ENCODE data around the gene DARS1. TPM values are rescaled to one million over a fixed set of nuclear protein-coding genes. Genes with fewer than 3 reads are reported as not detected.

Gene DARS1
- total RNA-seq: 29.7 and 51.3 TPM in 2 replicates

DNA sequence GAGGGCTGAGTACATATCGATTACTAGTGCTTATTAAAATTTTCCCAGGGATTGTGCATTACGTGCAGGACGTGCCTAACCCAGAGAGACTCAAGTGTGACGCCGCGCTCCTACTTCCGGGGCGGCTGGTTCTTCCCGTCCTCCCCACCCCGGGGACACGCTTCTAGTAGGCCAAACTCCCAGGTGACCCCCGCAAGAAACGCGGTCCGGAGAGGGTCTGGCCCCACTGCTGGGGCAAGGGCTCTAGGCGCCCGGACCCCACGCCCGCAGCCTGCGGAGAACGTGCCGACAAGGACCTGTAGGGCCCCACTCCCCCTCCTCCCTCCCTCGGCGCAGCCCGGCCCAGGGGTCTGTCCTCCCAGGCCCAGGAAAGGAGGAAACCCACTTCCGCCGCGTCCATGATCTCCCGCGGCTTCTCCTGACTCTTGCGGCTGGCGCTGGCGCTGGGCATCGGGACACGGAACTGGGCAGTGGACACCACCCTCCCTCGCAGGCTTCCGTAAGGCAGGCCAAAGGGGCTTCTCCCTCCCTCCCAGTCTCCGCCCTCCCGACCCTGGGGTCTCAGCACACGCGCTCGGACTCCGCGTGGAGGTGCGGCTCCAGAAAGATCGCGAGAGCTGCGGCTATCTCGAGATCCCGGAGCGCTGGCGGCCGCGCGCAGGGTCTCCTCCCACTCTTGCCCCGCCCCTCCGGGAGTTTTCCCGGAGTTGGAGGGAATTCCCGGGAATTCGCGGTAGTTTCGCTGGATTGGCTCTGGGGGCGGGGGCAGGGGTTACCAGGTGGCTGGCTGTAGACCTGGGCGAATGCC, at the start of gene DARS1:
Gene DARS1 (minus strand): TSS at position 609 of the 808 bp plus-strand sequence. CDS start 158 bp downstream, at position 451.
- peak; percentile 87 to 90 for DNase-seq (ENCODE audit: low read depth in 2 of 2)

DNA sequence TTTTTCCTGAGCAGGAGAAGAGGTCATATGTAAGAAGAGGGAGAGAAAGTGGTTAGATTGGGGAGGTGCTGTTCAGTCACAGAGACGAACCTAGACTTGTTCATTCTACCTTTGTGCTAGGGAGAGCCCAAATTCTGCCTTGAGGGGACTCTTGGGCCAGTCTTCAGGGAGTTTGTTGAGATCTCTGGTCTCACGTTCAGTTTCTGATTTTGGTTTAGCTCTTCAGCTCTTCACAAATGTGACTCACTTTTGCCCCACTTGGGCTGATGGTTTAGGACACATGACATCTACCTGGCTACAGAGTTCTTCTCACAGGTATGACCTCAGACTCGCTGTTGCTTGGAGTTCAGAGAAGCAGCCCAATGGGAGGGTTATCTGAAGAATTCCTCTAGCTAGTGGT, 49.2 kb upstream of the DARS1 start:
- DNase-seq (ENCODE audit: low read depth in 2 of 2): no peak

DNA sequence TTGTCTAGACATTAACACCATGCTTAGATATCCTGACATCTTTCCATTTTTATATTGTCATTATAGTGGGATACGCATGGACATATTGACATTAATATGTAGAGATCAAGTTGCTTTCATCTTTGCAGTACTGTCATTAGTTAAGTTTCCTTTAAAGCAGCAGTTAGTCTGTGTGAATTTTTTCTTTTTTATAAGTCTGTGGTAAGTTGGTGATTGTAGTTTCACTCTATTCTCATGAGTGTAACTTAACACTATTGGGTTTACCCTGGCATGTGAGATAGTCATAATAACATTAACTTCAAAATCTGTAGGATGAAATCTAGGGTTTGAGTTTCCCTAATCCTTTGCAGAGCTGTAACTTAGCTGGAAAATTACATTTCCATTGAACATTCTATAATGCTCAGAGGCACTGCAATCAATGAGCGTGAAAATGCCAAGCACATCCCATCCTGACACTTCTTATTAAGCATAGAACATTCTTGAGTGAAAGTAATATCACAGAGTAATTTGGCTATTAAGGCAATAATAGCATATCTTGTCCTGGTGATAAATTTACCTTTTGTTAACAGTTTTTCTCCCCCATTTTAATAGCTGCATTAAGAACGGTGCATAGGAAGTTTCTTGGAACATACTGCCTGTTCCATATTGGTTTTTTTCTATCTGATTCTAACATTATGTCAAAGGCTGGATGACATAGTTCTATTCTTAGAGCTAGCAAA, 47.5 kb upstream of the DARS1 start:
- DNase-seq (ENCODE audit: low read depth in 2 of 2): no peak

DNA sequence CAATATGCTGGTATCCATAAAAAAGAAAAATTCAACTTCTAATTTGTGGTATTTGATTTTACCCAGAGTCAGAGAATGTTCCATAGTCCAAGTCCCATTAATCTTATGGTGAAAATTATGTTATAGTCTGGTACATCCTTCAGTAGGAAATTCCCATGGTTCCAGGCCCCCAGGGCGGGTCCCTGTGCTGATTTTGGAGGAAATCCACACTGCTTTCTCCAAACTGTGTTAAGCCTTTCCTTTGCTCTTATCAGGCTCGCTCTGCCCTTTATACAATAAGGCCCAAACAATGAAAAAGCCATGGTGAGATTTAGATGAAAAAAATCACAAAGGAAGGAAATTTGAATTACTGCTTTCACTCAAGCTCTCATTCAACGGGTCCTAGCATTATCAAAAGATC, 46.8 kb upstream of the DARS1 start:
- no peak for DNase-seq (ENCODE audit: low read depth in 2 of 2)

DNA sequence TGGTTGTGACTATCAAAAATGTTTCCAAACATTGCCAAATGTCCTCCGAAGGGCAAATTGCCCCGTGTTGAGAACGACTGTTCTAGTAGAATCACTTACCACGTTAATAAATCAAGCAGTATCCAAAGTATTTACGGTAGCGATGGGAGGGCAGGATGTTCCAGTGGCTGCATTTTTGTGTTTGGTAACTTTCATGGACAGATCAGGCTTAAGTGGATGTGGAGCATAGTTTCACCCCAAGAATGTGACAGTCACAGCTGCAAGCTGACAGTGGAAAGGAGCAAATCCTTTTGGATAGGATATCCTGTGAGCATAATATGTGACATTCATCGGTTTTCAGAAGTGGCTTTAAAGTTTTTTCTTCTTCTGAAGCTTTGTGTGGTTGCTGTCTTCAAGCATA, 46.3 kb upstream of the DARS1 start:
- DNase-seq (ENCODE audit: low read depth in 2 of 2): no peak

DNA sequence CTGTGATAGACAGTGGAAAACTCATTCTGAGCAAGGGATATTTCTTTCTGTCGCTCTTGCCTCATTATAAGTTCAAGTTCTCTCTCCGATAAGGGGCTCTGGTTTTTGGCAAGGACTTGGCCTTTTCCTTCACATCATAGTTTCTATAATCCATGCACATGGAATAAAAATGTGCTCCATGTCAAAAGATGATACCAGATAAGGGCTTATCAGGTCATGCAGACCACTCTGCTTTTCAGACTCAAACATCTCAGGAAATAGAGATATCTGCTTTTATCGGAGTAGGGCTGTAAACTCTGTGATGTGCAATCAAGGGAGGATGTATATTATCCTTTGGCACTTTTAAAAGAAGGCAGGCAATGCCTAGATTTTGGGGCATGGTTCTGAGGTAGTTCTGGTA, 45.0 kb upstream of the DARS1 start:
- DNase-seq (ENCODE audit: low read depth in 2 of 2): no peak

DNA sequence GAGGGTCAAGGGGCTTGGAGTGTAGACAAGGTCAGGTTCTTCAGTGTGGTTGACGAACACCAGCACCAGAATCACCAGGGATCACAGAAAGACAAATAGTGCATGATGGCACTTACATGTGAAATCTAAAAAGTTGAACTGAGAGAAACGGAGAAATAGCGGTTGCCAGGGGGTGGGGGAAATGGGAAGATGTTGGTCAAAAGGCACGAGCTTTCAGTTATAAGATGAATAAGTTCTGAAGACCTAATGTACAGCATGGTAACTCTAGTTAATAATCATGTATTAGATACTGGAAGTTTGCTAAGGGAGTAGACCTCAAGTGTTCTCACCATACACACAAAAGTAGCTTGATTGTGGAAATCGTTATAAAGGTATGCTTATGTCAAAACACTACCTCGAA, 43.7 kb upstream of the DARS1 start:
- no peak for DNase-seq (ENCODE audit: low read depth in 2 of 2)

DNA sequence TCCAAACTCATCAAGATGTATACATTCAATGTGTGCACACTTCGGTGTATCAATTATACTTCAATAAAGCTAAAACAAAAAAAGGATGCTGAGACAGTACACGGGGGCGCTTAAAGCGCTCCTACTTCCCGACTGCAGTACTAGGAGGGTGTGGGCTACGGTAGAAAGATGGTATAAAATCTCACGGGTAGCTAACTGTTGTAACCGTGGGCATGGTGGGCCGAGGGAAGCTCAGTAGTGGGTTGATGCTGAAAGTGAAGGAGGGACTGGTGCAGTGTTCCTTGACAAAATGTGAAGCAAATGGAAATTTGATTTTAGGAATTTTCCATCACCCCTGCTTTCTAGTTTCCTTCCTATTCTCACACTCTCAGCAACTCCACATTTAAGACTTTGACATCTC, 42.6 kb upstream of the DARS1 start:
- DNase-seq (ENCODE audit: low read depth in 2 of 2): no peak

DNA sequence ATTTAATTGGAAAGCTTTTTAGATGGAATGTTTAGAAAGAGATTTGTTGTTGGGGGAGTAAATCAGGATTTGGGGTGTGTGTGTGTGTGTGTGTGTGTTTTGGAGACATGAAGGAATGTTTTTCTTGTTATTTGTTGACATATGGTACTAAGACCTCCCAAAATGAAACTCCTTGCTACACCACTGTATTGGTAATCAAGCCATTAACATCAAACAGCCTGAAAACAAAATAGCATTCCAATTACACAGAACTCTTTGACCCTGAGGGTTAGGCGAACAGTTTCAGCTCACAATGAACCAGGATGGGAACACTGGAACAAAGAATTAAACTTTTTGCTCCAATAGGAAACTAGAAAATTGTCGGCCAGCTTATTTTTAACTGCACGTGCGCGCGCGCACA, 41.7 kb upstream of the DARS1 start:
- no peak for DNase-seq (ENCODE audit: low read depth in 2 of 2)

DNA sequence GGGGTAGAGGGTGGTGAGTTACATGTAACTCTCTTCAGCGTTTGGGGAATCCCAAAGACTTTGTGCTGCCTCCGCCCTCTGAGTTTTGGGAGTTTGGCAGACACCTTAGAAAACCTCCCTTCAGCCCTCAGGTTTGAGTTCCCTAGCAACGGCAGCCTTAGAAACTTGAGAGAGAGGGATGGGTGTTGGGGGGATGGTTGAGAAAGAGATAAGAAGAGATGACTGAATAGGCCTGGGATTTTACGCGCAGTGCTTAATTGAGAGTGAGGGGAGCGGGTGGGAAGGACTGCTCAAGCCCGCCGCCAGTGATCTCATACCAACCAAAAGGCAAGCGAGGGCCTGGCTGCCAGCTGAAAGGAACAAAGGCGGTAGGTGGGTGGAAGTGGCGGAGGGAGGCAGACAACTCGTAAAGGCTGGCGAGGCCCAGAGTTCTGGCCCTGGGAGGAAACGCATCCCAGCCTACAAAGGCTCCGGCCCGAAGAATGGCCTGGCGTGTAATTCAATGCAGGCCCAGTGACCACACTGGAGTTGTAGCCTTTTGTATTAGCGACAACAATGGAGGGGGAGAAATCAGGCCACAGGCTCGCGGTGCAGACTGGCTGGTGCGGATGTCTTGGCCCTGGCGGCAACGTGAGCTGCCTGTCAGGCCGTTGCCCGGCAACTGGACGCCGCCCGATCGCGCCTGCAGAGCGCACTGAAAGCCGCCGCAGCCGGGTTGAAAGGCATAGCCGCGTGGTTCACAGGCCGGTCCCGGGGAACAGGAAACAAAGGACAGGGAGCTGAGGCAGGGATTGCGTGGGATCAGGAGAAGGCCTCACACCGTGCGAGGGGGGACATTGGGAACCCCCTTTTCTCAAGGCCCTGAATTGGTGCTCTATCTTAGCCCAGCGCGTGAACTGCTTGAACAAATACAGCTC, 39.9 kb upstream of the DARS1 start:
- peak in 1 of 2 donors; percentile 63 for DNase-seq (ENCODE audit: low read depth in 2 of 2)

DNA sequence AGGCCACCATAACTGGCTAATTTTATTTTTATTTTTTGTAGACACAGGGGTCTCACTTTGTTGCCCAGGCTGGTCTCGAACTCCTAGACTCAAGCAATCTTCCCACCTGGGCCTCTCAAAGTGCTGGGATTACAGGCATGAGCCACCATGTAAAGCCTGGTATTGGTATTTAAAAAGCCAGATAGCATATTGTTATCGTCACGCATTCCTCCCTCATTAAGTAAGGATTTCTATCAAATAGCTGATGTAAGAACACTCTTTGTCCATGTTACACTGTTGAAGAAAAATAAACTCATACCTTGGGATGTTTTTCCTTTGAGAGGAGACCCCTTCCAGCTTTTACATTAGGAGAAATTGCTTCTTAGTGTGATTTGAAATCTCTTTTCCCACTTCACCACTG, 39.2 kb upstream of the DARS1 start:
- no peak for DNase-seq (ENCODE audit: low read depth in 2 of 2)

DNA sequence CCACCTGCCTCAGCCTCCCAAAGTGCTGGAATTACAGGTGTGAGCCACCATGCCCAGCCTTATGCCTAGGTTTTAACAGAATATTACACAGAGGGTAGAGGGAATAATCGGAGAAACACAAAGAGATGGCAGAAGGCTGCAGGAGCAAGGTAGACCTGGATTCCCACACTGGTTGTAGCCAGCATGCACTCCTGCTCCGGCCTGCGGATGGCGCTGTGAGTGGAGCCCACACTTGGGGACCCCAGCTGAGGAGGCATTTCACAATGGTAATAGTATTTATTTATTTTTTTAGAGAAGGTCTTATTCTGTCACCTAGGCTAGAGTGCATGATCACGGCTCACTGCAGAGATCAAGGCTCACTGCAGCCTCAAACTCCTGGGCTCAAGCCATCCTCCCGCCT, 38.8 kb upstream of the DARS1 start:
- DNase-seq (ENCODE audit: low read depth in 2 of 2): no peak

DNA sequence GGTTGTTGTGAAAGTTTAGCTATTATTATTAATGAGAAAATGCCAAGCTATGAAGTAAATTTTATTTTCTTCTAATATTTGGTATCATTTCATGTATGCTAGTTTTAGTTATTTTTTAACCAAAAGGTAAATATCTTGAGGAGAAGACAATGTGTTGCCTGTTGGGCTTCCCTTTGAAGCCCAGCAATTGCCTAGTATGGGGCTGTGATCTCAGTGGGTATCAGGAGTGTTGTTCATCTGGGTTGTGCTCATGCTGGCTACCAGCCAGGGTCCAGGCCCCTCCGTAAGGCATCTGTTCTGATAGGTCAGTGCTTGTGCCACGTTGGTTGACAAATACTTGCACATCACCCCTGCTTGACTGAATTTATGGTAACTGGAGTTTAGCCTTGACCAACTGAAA, 38.0 kb upstream of the DARS1 start:
- no peak for DNase-seq (ENCODE audit: low read depth in 2 of 2)

DNA sequence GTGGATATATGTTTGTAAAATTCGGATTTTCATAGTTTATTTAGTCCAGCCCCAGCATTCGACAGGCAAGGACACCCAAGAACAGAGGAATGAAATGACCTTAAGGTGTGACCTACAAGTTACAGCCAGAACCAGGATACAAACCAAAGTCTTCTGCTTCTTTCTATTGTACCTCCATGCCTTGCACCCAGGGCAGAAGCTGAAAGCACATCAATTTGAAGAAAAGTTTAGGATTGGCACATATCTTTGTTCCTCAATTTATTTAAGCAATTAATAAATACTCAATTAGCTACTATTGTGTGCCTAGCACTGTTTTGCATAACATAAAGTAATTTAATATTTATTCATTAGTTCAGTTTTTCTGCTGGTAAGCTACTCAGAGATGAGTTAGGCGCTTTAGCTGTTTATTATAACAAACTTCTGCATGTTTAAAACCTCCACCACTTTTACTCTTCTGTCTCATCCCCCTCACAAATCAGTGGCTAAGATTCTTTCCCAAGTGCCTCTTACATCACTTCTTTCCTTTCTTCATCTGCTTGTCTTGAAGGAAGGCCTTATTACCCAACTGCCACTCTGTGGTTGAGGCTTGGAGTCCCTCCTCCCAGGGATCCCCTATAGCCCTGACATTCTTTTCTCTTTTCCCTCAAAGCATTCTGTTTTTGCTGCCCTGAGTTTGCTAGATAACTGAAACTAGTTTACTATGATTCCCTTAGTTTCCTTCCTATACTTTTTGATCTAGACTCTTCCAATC, 37.1 kb upstream of the DARS1 start:
- DNase-seq (ENCODE audit: low read depth in 2 of 2): no peak

DNA sequence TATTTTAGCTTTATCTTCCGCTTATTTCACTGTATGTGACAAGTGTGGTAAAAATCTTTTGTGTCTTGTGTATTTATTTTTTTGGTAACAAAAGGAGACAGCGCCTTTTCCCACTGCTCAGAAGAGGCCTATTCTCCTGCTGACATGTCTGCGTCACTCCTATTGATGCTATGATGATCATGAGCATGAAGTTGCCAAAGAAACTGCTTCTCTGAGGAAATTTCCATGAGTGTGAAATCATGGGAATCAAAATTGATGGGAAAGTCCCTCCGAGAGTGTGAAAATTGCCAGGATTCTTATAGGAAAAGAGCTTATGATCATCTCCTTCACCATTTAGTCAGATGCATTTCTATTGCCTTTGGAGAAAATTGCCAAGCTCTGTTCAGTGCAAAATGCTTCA, 36.5 kb upstream of the DARS1 start:
- no peak for DNase-seq (ENCODE audit: low read depth in 2 of 2)

DNA sequence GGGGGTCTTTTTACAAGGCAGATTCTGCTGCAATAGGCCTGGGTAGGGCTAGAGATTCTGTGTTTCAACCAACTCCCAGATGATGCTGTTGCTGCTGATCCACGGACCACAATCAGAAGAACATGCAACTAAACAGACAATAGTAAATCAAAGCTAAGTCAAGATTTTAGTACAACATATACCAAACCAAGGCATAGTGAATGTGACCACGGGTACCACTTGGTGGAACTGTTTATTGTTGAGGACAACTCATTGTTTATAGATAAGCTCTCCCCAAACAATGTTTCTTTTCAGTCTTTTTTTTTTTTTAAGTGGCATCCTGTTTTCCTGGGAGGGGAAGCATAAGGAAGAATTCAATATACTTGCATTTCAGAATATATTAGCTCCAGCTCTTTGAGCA, 36.0 kb upstream of the DARS1 start:
- DNase-seq (ENCODE audit: low read depth in 2 of 2): no peak

DNA sequence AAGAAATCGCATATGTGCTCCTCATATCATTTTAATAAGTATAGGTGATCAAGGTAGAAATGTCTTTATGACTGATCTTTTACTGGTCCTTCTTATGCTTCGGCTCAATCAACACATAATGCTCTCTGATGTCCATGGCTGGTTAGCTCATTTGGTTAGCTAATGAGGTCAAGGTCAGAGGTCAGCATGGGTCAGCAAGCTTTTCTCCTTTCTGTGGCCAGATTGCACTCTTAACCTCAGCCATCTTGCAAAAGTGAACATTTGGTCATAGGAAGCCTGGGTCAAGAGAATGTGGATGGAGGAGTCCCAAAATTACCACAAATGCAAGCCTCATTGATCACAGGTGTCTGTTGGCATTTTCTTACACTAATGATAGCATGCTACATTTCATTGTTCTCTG, 35.4 kb upstream of the DARS1 start:
- no peak for DNase-seq (ENCODE audit: low read depth in 2 of 2)

DNA sequence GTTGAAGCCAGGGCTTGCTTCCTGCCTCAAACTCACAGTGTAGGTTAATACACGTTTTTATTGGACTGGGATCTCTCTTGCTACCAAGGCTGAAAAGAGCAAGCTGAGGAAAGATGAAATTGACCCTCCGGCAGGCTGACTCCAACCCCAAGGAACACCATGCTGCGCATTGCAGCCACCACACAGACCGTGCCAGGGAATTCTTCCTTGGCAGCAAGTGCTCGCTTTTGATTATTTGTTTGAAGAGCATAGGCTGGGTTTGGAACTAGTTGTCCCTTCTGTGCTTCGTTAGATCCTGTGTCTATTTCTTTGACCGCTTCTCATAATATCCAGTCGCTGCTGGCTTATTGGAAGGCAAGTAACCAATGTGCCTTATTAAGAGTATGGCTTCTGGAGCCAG, 34.4 kb upstream of the DARS1 start:
- no peak for DNase-seq (ENCODE audit: low read depth in 2 of 2)

DNA sequence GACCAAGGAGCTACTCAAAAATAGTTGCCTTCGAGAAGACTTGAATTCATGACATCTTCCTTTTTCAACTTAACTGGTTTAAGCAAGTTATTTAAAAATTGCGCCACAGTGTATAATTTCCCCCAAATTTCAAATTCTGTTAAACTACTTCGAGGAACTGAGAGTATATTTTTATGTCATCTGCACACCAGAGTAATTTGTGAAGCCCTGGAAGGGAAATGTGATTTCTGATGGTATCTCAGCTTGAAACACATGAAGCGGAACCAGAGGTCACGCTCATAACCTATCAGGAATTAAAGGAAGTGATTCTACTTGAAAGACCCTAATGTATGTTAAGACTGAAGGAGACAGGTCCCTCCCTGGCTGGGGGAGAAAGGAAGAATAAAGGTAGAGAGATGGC, 33.9 kb upstream of the DARS1 start:
- DNase-seq (ENCODE audit: low read depth in 2 of 2): no peak

DNA sequence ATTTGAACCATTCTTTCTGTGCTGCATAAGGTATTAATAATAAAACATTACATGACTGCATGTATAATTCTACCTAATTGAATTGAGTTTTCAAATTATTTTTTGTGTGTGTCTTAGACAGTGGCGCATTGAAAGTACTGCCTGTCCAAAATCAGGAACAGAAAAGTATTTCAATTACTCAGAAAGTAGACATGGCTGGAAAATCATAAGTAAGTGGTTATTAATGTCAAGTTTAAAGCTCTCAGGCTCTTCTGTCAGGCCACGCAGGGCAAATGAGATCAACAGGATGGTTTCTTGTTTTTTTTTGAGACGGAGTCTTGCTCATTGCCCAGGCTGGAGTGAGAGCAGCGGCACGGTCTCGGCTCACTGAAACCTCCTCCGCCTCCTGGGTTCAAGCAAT, 32.4 kb upstream of the DARS1 start:
- DNase-seq (ENCODE audit: low read depth in 2 of 2): no peak

DNA sequence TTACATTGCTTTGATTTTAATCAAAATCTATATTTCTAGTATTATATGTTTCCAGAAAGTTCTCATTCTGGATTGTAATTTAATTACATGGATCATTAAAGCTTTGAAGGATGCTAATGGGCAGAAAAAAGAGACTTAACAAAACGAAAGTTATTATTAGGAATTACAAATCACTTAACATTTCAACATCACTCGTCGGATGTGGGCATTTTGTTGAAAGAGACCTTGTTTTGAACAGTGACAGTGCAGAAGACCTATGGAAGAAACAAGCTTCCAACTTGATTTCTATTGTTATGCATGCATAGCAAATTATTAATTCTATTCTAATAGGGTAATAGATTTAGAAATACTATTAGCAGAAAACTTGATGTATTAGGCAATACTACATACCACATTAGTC, 31.4 kb upstream of the DARS1 start:
- DNase-seq (ENCODE audit: low read depth in 2 of 2): no peak
